8988T (cell line): ENCODE data around the gene SCN11A.
"Not testable (repeated sequence)": the region's sequence is repeated elsewhere in the genome, so short reads cannot be mapped to it uniquely, and the experiment has no call there.

Source experiments
- DNase-seq: peaks from one replicate; pipeline ENCODE4 v3.0.0; 2011

The SCN11A gene

DNA sequence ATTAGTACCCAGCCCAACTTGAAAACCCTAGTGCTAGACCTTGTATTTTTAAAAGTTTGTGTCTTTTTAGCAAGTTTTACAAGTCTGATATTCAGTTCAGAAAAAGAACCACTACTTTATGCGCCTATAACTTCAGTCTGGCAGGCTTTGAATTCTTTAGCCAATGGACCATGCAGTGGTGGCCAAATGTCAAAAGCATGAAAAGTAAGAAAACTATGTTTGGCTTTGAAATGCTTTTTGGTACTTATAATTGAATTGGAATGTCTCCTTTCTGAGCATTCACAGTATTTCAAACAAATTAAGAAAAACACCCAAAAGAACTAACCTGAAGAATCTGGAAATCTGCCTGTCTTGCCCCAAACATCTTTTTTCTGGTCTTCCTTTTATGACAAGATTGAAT is 12.9 kb upstream of the SCN11A start:
- no peak for DNase-seq

DNA sequence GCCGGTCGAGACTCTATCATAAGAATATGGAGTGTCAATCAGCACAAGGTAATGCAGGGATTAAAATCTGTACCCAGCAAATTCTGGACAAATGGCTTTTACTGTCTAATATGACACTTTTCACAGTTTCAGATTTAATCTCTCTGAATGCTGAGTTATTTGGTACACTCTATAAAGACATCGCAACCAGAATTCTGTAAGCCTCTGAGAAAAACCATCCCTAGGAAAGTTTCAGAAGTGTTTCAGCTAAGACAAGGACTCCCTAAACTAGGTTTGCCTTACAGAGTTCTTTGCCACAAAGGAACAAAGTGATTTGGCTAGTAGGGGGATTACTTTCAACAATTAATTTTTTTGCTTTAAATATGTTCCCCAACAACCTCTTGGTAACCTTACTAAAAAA is 11.4 kb upstream of the SCN11A start:
- no peak for DNase-seq

DNA sequence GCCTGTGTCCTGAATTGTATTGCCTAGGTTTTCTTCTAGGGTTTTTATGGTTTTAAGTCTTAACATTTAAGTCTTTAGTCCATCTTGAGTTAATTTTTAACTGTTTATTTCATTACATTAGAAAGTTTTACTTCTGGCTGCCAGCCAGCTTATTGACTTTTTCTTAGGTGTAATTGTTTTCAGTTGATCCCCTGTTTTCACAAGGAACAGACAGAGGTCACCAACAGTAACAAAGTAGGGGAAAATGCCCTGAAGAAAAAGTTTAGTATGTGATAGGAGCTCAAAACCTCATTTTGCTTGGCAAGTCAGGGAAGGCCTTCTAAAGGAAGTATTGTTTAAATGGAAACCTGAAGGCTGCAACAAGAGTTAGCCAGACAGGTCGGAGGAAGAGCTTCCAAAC is 10.4 kb upstream of the SCN11A start:
- DNase-seq: no peak

DNA sequence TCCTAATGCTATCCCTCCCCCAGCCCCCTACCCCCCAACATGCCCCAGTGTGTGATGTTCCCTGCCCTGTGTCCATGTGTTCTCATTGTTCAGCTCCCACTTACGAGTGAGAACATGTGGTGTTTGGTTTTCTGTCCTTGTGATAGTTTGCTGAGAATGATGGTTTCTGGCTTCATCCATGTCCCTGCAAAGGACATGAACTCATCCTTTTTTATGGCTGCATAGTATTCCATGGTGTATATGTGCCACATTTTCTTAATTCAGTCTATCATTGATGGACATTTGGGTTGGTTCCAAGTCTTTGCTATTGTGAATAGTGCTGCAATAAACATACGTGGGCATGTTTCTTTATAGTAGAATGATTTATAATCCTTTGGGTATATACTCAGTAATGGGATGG is 9.5 kb upstream of the SCN11A start:
- not testable (repeated sequence) for DNase-seq

DNA sequence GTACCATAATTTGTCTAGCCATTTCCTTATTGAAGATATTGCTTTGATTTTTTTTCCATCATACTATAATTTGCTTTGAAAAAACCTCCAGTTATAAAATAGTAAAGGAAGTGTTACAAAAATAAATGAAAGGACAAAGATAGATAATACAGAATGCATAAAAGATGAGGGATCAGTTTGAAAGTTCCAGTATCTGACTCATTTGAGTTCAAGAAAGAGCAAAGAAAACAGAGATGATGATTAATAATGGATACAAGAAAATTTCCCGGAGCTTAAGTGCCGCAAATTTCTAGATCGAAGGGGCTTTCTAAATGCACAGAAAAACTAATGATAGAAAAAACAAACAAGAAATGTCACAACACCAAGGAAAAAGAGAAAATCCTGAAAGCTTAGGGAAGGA is 4.4 kb upstream of the SCN11A start:
- DNase-seq: no peak

DNA sequence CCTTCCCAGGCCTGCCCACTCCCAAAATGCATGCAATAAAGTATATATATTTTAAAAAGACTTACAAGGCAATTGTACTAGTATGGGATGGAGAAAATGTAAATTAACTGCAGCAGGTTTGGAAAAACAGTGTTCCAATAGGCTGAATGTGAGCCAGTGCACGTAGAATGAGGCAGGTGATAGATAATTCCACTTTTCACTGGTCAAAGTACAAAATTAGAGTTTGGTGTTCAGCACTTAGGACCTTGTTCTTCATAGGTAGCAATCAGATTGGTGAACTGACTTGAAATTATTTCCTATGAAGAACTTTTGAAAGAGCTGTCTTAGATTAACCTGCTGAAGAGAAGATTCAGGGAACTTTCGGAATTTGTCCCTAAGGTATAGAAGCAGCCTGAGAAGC is 2.0 kb upstream of the SCN11A start:
- no peak for DNase-seq

DNA sequence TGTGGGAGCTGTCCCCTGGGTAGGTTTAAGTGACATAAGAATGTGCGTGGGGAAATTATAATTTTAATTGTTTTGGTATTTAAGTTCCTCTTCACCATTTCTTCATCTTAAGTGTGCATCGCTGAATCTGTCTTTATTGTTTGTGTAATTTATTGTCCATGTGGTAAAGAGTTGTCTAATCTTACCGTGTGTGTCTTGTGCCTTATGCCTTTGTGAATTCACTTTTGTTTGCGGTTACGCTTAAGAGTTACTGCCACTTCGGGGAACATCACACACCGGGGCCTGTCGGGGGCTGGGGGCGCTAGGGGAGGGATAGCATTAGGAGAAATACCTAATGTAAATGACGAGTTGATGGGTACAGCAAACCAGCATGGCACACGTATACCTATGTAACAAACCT is 839 bp upstream of the SCN11A start:
- no peak for DNase-seq

DNA sequence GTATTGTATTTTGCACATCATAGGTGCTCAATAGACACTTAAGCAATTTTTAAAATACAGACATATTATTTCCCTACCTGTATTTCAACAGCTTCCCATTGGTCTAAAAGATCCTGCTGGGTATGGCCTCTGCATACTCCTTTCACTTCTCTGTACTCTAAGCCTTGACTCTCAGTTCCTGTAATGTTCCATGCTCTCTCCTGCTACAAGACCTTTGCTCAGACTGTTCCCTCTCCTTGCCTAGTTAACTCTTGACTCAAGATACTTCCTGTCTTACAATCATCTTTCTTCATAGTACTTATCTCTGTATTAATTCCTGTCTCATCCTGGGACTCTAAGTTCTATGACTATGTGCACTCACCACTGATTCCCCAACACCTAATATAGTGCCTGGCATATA is 1.7 kb downstream of the SCN11A start:
- no peak for DNase-seq

DNA sequence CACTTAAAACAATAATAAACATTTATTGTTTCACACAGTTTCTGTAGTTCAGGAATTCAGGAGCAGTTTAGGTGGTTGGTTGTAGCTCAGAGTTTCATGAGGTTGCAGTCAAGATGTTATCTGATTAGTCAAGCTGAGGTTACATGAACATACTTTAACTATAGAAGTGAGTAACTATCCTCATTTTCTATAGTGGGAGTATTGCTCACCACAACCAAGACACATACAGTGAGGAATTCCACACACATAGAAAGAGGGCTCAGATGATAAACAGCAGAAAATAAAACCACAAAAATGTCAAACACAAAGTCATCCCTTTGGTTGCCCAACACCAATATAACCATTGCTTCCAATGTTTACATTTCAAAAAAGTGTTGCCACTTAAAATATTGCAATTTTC is 13.6 kb downstream of the SCN11A start:
- no peak for DNase-seq

DNA sequence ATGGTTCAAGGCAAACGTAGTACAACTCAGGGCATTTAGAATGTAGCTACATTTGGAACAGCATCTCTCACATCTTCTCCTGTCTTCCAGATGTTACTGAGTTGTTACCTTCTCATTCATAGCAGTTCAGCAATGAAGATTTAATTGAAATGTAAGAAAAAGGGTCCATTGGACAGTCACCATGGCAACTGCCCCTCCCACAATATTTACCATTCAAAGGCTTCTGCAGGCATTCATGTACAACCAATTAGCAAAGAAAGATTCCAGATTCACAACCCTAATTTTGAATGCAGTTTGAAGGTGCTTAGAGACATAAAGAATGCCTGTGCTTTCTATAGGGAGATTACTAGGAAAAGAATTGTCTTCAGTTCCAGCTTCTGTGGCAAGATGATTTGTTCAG is 22.2 kb downstream of the SCN11A start:
- no peak for DNase-seq

DNA sequence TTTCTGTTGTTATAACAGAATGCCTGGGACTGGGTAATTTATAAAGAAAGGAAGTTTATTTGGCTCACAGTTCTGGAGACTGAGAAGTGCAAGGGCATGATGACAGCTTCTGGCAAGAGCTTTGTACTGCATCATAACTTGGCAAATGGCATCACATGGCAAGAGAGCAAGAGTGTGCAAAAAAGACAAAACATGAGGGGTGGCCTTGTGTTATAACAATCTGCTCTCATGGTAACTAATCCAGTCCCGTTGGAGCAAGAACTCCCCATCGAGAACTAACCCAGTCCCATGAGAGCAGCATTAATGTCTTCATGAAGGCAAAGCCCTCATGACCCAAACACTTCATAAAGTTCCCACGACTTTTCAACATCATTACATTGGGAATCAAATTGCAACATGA is 23.2 kb downstream of the SCN11A start:
- DNase-seq: no peak

DNA sequence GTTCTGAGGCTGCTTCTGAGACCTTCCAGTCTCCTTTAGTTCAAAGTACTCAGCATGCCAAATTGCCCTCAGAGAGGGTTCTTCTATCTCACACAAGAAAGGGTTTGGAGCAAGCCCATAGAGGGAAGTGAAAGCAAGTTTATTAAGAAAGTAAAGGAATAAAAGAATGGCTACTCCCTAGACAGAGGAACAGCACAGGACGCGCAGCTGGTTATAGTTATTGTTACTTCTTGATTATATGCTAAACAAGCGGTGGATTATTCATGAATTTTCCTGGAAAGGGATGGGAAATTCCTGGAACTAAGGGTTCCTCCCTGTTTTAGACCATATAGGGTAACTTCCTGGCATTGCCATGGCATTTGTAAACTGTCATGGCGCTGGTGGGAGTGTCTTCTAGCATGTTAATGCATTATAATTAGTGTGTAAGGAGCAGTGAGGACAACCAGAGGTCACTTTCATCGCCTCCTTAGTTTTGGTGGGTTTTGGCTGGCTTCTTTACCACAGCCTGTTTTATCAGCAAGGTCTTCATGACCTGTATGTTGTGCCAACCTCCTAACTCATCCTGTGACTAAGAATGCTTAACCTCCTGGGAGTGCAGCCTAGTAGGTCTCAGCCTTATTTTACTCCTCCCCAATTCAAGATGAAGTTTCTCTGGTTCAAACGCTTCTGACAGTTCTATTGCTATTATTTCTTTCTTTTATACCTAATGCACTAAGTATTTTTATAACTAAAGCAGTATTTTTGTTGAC is 26.3 kb downstream of the SCN11A start:
- no peak for DNase-seq

DNA sequence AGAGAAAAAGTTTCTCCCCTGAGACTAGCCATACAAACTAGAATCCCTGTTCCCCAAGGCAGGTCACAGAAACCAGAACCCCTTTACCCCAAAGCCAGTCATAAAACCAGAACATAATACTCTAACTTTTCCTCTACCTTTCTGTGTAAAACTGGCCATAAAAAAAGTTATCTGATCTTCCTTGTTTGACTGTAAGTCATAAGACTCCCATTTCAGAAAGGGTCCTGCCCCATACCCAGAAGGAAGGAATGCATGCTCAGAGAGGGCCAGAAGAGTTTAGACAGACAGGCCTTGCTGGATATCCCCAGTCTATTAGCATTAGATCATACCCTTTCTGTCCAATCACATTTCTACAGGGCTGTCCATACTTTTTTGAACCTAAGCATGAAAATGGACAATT is 27.2 kb downstream of the SCN11A start:
- no peak for DNase-seq

DNA sequence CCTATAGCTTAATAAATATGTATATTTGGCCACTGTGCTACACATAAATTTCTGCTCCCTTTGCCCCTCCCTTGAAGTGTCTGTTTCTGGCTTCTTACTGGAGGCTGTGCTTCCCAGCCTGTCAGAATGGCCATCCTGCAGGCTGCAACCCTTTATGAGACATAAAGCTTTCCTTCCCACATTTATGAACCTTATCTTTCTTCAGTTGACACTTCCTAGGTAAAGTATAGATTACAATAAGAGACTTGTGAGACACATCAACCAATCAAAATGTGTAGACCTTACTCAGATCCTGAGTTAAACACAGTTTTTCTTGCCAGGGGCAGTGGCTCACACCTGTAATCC is 29.5 kb downstream of the SCN11A start:
- DNase-seq: no peak

DNA sequence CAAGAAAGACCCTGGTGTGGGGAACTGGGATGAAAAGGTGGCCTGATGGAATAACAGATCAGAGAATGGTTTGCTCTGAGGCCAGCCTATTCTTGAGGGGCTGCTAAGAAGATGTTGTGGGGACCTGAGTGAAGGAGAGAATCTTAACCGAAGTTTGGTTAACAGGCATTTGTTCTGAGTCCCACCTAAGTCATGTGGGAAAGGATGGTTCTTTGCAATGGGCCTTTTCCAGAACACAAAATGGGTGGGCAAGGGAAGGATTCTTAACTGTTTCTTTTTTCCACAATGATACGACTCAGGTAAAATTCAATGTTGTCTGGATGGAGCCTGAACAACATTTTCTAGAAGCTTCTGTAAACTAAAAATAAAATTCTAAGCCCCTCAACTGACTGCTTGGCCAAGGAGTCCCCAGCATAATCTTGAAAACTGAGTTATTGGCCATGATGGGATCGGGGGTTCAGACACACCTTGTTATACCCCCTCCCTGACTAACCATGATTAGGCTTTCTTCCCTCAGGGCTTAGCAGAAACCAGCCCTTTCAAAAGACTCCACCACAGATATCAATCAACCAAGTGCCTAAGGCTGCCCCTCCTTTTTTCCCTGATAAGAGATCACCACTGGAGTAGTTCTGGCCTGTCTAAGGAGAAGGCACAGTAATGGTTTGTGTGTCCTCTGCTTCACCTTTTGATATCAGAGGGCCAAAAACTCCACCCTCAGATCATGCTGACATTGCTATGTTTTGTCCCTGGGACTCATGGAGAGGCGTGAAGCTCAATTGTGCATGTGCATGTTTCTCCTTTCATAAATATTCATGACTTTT is 30.1 kb downstream of the SCN11A start:
- no peak for DNase-seq

DNA sequence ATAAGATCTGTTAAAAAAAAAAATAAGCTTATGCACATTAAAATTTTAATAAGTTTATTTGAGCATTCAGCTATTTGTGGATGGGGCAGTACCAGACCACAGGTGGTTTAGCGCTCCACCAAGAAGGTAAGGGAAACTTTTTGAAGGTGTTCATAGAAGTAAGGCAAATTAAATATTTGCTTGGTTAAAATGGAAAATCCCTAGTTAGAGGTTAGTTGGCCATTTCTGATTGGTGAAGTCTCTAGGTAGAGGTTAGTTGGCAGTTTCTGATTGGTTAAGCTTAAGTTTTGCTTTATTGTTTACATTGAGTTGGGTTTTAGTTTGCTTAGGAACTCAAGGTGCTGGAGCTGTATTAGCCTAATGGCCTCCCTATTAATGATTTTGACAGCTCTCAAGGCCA is 30.7 kb downstream of the SCN11A start:
- DNase-seq: no peak

DNA sequence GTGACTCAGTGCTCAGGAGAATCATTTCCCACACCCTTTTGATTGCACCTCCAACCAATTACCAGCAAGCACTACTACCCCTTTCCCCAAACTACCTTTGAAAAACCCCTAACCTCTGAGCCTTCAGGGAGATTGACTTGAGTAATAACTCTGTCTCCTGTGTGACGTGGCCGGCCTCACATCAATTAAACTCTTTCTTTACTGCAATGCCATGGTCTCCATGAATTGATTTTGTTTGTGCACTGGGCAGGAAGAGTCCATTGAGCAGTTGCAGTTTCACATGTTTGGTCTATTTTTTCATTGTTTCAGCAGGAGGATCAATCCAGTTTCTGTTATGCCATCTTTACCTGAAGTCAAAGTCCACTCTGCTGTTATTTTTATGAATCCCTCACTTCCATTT is 32.4 kb downstream of the SCN11A start:
- DNase-seq: no peak

DNA sequence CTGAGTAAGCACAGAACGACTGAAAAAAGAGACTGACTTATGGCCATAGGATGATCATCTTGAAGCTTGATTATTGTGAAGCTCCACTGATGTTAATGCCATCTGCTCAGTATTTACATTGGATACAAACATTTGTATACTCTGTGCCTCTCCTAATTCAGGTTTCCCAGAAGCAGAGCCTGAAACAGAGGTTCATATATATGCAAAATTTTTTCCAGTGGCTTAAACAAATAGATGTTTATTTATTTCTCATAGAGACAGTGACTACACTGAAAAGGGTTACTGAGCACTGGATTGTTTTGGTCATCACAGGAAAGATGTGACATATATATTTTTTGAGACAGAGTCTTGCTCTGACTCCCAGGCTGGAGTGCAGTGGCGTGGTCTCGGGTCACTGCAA is 36.3 kb downstream of the SCN11A start:
- no peak for DNase-seq

DNA sequence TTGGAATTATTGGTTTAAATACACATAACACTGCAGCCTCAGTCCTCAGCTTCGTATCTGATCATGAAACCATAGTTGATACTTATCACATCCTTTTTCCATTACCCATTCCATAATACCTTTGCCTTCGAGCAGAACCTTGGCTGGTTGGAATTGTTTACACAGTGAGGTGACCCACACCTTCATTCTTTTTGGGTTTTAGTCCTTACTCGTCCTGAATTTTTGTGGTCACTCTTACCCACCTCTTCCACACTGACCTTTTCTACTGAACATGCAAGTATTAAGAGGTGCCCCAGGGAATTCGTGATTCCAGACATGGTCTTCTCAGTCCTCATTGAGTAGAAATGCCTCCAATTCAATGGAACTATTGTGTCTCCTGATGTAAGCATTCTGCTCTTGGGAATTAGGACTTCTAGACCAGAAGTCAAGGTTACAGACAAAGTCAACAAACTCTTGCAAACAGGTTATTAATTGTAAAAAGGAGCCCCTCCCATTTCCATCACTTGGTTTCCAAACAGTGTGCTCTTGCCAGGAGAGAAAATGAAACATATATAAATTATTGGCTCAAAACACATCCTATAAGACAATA is 37.7 kb downstream of the SCN11A start:
- DNase-seq: no peak

DNA sequence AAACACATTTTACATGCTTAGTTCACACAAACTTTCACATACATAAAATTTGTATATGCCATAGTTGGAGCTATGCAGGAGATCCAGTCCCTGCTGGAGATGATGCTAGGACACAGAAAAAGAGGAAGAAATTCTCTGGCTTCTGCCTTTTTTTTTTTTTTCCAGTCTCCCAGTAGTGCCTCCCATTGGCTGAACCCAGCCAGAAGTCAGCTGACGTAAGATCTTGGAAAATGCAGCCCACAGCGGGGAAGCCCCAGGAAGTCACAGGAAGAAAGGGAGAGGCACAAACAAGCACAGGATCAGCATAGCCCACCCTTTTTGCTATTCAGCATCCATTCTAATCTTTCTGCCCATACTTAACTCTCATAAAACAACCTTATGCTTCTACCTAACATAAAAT is 38.5 kb downstream of the SCN11A start:
- no peak for DNase-seq

DNA sequence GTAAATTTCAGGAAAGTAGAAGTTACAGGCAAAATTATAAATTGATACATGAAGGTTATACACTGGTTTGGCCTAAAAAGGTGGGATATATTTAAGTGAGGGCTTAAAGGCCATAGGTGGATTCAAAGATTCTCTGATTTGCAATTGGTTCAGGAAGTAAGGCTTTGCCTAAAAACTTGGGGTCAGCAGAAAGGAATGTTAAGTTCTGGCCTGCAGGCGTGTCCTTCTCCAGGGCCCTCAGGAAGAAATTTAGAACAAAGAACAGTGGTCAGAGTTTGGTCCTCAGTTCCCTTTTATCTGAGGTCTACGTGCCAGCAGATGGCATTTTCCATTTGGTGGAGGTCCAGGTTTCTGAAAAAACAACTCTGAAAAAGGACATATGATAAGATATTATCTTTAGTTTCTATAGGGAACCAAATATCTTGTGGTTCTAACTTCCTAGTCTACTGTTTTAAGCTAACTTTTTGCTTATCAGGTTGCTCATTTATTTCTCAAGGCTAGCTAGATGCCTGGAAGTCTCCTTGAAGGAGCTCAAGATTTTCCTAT is 40.5 kb downstream of the SCN11A start:
- DNase-seq: no peak

DNA sequence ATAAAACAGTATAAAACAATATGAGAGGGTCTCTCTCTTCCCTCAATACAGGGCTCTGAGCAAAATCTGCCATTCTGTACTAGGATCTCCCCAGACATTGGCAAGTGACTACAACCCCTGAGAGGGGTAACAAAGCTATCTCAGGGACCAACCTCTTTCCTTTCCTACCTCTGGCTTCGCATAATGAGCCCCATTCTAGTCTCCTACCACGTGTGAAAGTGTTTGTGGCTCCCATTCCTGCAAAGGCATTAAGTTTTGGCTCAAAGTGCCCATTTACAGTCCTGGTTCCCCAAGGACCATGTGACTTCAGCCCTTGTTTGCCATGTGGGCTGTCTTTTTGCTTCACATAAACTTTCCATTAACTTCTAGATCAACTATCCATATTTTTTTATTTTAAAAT is 46.4 kb downstream of the SCN11A start:
- DNase-seq: no peak
